NCI-H226 (cell line): Measurements from ENCODE around the gene FANCF.
"Not testable (repeated sequence)": the region's sequence is repeated elsewhere in the genome, so short reads cannot be mapped to it uniquely, and the experiment has no call there.

Experiments
- DNase-seq: peaks from one replicate; pipeline ENCODE4 v3.0.0-alpha.2; 2015

The FANCF gene

DNA sequence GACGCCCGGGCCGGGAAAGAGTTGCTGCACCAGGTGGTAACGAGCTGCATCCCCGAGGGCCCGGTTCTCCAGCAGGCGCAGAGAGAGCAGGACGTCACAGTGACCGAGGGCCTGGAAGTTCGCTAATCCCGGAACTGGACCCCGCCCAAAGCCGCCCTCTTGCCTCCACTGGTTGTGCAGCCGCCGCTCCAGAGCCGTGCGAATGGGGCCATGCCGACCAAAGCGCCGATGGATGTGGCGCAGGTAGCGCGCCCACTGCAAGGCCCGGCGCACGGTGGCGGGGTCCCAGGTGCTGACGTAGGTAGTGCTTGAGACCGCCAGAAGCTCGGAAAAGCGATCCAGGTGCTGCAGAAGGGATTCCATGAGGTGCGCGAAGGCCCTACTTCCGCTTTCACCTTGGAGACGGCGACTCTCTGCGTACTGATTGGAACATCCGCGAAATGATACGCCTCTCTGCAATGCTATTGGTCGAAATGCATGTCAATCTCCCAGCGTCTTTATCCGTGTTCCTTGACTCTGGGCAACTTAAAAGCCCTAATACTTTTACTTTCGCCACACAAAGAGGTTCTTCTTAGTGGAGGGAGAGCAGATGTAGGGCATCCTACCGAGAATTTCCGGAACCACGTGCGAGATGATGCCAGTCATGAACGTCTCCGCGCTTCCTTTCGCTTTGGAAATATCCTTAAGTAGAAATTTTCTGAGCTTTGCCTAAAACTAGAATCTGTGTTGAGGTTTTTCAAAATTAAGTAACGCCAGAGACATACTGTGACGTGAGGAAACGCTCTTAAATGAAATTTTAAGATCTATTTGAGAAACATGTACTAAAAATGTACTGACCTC is at the start of gene FANCF:
Gene FANCF, minus strand, starts transcription at position 376 of the 840 bp plus-strand sequence. Its CDS starts 13 bp downstream, at position 363.
- peak; percentile 94 for DNase-seq

DNA sequence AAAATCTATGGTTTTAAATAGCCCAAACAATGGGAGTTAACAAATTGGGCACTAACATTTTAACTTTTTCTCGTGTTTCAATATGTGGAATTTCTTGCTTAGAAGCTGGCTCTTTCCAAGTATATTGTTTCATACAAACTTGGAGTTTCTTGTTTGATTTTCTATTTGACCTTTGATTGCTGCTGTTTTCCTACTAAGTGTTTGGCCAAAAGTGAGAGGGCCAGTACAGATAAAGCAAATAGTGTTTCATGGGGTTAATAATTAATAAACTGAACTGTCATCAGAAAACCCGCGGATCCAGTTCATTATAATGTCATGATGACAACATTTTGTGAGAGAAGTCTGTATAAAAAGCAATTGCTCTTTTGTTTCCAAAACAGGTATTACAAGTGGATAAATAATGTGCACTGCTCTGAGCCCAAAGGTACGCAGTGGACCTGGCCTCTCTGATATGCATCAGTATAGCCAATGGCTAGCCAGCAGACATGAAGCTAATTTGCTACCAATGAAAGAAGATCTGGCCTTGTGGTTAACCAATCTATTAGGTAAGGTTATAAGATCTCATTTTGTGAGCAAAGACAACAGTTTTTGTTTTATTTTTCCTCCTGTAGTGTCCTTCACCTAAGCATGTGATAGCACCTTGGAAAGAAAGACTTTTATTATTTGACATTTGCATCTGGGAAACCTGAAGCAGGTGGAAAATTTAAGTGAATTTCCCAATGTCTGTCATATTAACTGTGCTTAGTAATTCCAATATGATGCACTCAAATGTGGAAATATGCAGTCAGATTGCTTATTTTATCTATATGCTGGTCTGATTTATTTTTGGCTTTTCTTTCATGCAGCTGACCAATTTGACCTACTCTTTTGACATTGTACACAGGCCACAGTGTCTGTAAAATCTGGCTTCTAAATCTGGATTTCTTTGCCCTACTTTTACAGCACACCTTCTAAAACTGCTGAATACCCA is 49.1 kb upstream of the FANCF start:
- DNase-seq: no peak

GRCh38 chr11:22671751-22672150 is 46.1 kb upstream of the FANCF start:
- DNase-seq: no peak

DNA sequence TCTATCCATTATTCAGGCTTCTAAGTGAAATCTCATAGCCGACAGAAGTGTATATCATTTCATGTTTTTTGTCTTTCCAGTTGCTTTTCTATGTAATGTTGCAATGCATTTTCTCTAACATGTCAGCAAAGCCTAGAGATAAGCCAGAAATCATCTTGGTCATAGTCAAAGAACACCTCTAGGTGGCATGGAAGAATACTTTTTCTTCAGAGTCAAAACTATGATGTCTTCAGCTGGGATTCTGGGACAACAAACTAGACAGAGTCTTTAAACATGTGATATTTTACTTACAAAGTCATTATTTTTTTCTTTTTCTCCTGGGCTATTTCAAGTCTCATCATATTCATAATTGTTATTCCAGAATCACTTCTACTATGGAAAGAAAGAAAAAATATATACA is 45.2 kb upstream of the FANCF start:
- peak; percentile 32 for DNase-seq

DNA sequence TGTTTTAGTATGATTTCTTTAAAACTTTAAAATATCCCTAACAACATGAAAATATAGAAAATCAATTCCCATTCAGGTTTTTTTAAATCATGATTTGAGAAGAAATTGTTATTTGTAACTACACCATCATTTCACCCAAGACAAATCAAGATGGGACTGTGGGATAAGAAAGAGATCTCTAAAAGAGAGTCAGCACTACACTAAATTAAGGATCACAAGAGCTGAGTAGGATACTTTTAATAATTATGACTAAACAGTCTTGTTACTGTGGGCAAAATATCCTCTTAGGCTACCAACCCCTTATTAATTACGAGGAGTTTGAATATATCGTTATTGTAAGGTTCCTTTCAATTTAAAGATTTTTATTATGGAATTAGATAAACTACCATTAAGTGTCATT is 43.7 kb upstream of the FANCF start:
- DNase-seq: no peak

DNA sequence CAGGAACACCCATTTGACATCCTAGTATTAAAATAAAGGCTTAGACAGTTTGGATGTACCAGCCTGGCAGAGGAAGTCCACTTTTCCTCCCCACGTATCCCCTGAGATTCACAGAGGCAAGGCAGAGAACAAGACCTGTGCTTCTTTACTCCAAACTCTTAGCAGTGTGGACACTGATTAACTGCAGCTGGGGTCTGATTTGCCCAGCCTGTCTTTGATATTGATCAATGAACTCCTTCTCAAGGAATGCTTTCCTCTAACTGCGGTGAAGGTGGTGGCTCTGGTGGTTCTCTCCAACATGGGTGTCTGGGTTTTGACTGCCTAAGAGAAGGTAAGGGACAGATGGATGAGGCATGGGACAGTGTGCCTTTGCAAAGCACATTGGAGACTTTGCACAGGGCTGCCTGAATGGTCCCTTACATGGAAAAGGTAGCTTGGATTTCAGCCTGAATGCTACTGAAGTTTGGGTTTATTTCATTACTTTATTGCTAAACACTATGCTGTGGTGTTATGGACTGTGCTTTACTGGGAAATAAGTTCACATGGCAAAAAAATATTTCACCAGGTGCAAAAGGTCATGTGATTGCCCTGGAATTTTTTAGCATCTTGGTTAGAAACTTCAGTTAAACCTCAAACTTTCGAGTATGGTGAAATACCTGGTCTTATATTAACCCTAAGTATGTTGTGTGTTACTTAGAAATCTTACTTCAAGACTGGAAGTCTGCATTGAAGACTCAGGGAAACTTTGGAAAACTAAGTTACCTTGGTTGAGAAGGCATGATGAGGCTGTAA is 42.6 kb upstream of the FANCF start:
- DNase-seq: no peak

- no peak for DNase-seq
These were observed 41.2 kb upstream of the FANCF start for GRCh38 chr11:22666688-22667439.

DNA sequence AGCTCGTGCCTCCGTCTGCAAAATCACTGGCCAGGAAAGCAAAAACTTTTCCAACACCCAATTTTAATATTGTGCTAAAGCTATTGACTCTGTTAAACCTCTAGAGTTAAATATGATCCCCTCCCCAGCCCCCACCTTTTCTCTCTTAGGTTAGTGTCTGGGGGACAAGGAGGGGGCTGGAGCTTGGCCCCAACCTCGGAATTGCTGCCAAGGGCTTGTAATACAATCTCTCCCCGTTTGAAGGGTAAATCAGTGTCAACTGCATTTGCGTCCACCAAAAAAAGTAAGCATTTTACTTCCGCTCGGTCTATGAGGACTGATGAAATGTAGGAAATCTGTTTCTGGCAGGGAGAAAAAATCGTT is 40.7 kb upstream of the FANCF start, which contains the start of gene GAS2:
Gene GAS2, plus strand, starts transcription at position 287 of the 363 bp plus-strand sequence. CDS start 8,259 bp downstream, outside the sequence.
- DNase-seq: no peak

GRCh38 chr11:22659783-22660182 is 34.2 kb upstream of the FANCF start:
- DNase-seq: no peak

DNA sequence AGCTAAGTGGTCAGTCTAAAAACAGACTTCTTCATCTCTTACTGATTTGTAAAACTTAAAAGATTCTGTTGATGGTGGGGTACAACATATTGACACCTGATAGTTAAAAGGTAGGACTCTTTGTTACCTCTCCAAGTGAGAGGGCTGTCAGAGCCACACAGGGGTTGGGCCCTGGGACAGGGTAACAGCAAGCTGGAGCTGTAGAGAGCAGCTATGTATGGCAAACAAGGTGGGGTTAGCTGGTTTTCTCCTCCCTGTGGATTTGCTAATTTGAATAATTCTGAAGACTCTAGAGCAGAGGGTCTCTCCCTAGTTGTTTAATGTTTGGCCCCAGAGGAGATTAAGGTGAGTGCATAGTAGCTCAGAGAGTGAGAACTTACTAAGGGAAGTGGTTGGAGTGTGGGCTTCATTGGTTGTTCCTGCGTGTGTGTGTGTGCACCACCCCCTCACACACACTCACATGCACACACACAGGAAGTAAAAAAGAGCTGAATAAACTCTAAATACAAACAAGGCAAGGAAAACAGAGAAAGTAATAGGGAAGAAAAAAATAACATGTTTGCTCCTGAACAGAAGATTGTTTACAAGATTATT is 31.6 kb upstream of the FANCF start:
- DNase-seq: no peak

DNA sequence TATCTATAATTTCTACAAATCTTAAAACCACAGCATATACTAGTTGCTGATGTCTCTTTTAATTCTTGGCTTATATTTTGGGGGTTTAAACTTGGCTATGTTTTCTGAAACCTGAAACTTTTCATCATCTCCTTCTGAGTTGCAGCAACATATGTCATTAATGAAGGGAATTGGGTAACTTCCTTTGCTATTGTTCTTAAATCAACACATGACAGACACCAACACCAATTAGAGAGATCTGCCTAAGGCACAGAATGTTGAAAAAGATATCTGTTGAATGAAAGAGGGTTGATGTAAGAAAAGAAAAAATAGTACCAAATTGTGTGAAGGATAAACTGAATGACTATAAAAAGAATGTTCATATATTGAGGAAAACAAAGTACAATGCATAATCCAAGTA is 30.5 kb upstream of the FANCF start:
- DNase-seq: no peak

GRCh38 chr11:22652346-22652745 is 26.7 kb upstream of the FANCF start:
- not testable (repeated sequence) for DNase-seq

DNA sequence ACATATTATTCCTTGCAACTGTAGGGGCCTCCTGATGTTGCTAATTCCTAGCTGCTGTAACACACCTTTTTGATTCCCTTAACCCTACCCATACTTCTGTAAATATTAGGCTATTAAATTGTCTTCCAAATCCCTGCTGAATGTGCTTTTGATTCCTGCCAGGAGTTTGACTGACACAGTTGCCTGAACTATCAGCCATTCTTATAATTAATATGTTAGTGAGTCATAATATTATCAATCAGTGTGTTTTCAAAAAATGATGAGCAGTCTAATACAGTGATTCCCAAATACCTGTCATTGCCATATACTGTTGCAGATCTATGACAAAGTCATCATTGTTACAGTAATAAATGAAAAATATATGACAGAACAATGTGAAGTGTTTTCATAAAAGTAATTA is 15.9 kb upstream of the FANCF start:
- no peak for DNase-seq

DNA sequence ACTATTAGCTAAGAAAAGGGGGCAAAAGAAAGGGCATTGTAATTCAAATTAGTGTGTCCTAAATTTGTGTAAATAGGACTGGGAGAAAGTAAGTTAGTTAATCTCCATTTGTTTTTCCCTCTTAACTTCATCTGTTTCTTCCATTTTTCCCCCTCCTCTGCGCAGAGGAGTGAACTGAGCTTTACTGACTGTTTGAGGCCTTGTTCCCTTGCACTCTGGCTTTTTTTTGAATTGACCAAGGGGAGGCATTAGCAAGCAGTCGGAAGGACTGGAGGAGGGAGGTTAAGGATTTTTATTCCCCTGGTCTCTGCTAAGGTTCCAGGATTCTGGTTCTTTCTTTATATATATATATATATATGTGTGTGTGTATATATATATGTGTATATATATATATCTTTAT is 15.2 kb upstream of the FANCF start:
- no peak for DNase-seq

DNA sequence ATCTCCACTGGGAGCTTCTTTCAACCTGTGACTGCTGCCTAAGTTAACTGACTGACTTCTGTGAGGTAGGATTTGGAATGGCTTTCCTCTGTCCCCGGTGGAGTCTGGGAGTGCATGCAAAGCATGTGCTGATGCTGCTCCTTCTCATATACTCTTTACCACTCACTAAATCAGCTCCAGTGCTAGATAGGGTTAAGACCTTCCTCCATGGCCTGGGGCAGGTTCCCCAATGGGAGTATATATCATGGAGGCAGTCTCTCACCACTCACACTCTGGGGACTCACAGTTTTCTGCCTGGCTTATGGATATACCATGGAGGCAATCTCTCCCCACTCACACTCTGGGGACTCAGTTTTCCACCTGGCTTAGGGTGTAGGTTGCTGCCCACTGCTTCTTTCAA is 10.1 kb upstream of the FANCF start:
- DNase-seq: no peak

GRCh38 chr11:22634897-22635629 is 9.4 kb upstream of the FANCF start:
- DNase-seq: peak; percentile 6

DNA sequence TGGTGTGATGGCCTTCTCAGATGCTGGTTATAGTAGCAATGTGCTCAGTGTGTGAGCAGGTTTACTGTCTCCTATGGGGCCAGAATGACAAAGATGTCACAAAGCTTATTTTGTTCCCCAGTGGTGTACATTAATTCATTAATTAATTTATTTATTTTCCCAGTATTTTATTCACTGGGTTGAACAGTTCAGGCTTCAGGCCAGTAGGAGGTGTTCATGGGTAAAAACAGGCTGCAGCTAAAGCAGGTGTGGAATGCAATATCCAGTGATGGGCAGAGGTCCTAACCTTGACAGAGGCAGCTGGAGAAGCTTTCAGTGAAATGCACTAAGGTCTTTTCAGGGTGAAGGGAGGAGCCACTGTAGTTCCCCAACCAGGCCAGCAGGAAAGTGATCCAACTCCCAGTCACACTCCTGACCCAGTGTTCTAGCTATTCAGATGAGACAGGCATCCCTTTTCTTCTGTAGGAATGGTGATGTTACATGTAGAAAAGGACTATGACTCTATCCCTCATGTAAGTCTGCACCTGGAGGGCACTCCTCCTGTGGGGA is 7.8 kb upstream of the FANCF start:
- DNase-seq: no peak

GRCh38 chr11:22627421-22627820 is 1.8 kb upstream of the FANCF start:
- DNase-seq: no peak

GRCh38 chr11:22626573-22627239 is 1.1 kb upstream of the FANCF start:
- no peak for DNase-seq
